ENCODE data around the gene EFCAB14. TPM values are rescaled to one million over a fixed set of nuclear protein-coding genes. Genes with fewer than 3 reads are reported as not detected.

The EFCAB14 gene
- total RNA-seq, 1 donor from 2014 or later, result 50.7 TPM

DNA sequence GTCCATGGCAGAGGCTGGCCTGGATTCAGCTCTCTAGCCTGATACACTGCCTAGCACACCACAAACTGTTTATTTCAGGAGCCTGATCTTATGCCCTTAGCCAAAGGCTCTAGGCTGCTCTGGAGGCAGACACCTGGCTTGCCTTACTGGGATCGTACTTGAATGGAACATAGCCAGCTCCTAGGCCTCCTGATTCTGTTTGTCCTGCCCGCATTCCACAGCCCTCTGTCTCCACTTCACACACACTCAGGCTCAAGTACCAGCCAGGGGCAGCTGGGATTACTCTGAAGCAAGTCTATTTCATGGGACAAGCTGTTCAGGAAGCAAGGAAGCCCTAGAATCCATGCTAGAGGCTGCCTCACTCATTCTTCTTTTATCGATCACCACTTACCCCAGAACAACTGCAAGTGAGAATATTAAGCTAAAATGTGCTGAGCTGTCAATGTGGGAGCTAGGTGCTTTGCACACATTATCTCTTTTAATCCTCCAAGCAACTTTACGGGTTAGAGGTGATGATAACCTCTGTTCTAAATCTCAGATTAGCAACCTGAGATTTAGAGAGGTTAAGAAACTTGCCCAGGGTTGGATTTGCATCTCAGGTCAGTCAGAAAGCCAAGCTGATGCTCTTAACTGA is 48.9 kb upstream of the EFCAB14 start:
- Histone ChIP-seq H3K4me2 (ENCODE audit: low read length) (no peak overlapping the region), H3K27ac (ENCODE audit: low read depth, low read length) (no peak overlapping the region), H4K20me1 (ENCODE audit: insufficient read depth, low read length) (no peaks in the 10 kb centered on the region), H3K4me1 (ENCODE audit: insufficient read depth, low read length) (no peaks in the 10 kb centered on the region), H3K4me3 (ENCODE audit: insufficient read depth, low read depth, low read length) (no peak overlapping the region), H3K27me3 (ENCODE audit: insufficient read depth, low read length) (no peaks in the 10 kb centered on the region), H2AFZ (ENCODE audit: low read depth, low read length) (no peak overlapping the region), H3K9ac (ENCODE audit: low read length) (no peak overlapping the region), H3K79me2 (ENCODE audit: insufficient read depth, low read length) (no peaks in the 10 kb centered on the region), H3K36me3 (ENCODE audit: insufficient read depth, low read length) (no peaks in the 10 kb centered on the region), H3K9me3 (ENCODE audit: insufficient read depth, low read depth, low read length) (peaks cover 18% of the 10 kb centered on the region)
- Mint-ChIP-seq H3K36me3 (ENCODE audit: low read depth, unreplicated experiment) (peaks cover 4% of the 10 kb centered on the region), H3K27ac (ENCODE audit: unreplicated experiment) (no peak overlapping the region), H3K4me1 (ENCODE audit: low read depth, unreplicated experiment) (no peaks in the 10 kb centered on the region), H3K9me3 (ENCODE audit: unreplicated experiment) (peaks cover 23% of the 10 kb centered on the region), H3K4me3 (ENCODE audit: unreplicated experiment) (no peak overlapping the region), H3K27me3 (ENCODE audit: low read depth, unreplicated experiment) (peaks cover 10% of the 10 kb centered on the region)
- no peak for DNase-seq (ENCODE audit: low read depth)
- FAIRE-seq, result no peak
- no peak for TF ChIP-seq EZH2 (IDR thresholded peaks at IDR 0.05; ENCODE audit: insufficient read depth, low read length)
- TF ChIP-seq, protein P1, sequence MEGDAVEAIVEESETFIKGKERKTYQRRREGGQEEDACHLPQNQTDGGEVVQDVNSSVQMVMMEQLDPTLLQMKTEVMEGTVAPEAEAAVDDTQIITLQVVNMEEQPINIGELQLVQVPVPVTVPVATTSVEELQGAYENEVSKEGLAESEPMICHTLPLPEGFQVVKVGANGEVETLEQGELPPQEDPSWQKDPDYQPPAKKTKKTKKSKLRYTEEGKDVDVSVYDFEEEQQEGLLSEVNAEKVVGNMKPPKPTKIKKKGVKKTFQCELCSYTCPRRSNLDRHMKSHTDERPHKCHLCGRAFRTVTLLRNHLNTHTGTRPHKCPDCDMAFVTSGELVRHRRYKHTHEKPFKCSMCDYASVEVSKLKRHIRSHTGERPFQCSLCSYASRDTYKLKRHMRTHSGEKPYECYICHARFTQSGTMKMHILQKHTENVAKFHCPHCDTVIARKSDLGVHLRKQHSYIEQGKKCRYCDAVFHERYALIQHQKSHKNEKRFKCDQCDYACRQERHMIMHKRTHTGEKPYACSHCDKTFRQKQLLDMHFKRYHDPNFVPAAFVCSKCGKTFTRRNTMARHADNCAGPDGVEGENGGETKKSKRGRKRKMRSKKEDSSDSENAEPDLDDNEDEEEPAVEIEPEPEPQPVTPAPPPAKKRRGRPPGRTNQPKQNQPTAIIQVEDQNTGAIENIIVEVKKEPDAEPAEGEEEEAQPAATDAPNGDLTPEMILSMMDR (IDR thresholded peaks at IDR 0.05; ENCODE audit: insufficient read depth, low read depth, low read length), result no peak

DNA sequence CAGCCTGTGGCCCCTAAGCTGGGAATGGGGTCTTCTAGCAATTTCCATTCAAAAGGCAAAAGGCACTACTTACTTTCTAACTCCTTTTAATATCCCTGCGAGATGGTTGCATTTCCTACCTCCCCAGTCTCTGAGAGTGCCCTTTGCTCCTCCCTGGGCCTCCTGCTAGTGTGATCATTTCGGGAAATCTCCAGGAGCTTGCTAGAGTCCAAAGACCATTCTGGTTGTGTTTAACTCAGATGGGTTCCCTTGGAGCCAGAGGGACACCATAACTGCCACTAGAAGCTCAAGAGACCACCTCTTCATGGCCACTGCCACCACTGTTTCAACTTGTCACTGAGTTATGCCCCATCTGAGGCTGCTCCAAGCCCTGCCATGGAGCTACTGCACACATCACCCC is 45.5 kb upstream of the EFCAB14 start:
- Histone ChIP-seq H3K27ac (ENCODE audit: low read depth, low read length) (no peak overlapping the region), H3K9me3 (ENCODE audit: insufficient read depth, low read depth, low read length) (peaks cover 5% of the 10 kb centered on the region), H3K4me1 (ENCODE audit: insufficient read depth, low read length) (no peaks in the 10 kb centered on the region), H3K36me3 (ENCODE audit: insufficient read depth, low read length) (no peaks in the 10 kb centered on the region), H3K4me3 (ENCODE audit: insufficient read depth, low read depth, low read length) (no peak overlapping the region), H3K4me2 (ENCODE audit: low read length) (no peak overlapping the region), H3K27me3 (ENCODE audit: insufficient read depth, low read length) (no peaks in the 10 kb centered on the region), H2AFZ (ENCODE audit: low read depth, low read length) (no peak overlapping the region), H3K79me2 (ENCODE audit: insufficient read depth, low read length) (no peaks in the 10 kb centered on the region), H4K20me1 (ENCODE audit: insufficient read depth, low read length) (no peaks in the 10 kb centered on the region), H3K9ac (ENCODE audit: low read length) (no peak overlapping the region)
- FAIRE-seq, result no peak
- no peak overlapping the region for H3K27ac Mint-ChIP-seq (ENCODE audit: unreplicated experiment)
- TF ChIP-seq EZH2 (IDR thresholded peaks at IDR 0.05; ENCODE audit: insufficient read depth, low read length), result no peak
- TF ChIP-seq, protein P1 (IDR thresholded peaks at IDR 0.05; ENCODE audit: insufficient read depth, low read depth, low read length), result no peak
- H3K9me3 Mint-ChIP-seq (ENCODE audit: unreplicated experiment), result peaks cover 9% of the 10 kb centered on the region
- no peak overlapping the region for H3K4me3 Mint-ChIP-seq (ENCODE audit: unreplicated experiment)
- no peak for DNase-seq (ENCODE audit: low read depth)
- H3K36me3 Mint-ChIP-seq (ENCODE audit: low read depth, unreplicated experiment), result no peaks in the 10 kb centered on the region
- peaks cover 11% of the 10 kb centered on the region for H3K27me3 Mint-ChIP-seq (ENCODE audit: low read depth, unreplicated experiment)
- no peaks in the 10 kb centered on the region for H3K4me1 Mint-ChIP-seq (ENCODE audit: low read depth, unreplicated experiment)

DNA sequence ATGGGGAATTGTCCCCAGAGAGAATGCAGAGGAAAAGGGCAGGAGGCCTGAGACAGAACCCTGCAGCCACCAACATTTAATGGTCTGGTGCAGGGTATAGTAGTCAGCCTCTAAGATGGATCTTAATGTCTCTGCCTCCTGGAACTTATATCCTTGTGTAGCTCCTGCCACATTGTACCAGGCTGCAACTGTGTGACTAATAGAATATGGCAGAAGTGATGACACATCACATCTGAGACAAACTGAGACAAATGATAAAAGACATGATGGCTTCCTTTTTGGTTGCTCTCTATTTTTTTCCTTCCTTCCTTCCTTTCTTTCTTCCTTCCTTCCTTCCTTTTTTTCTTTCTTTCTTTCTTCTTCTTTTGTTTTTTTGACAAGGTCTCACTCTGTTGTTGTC is 42.8 kb upstream of the EFCAB14 start:
- H3K9me3 Mint-ChIP-seq (ENCODE audit: unreplicated experiment), result peaks cover 9% of the 10 kb centered on the region
- Histone ChIP-seq H2AFZ (ENCODE audit: low read depth, low read length) (no peak overlapping the region), H3K79me2 (ENCODE audit: insufficient read depth, low read length) (no peaks in the 10 kb centered on the region), H3K4me3 (ENCODE audit: insufficient read depth, low read depth, low read length) (no peak overlapping the region), H3K9ac (ENCODE audit: low read length) (no peak overlapping the region), H4K20me1 (ENCODE audit: insufficient read depth, low read length) (no peaks in the 10 kb centered on the region), H3K4me1 (ENCODE audit: insufficient read depth, low read length) (no peaks in the 10 kb centered on the region), H3K9me3 (ENCODE audit: insufficient read depth, low read depth, low read length) (no peaks in the 10 kb centered on the region), H3K4me2 (ENCODE audit: low read length) (no peak overlapping the region), H3K27me3 (ENCODE audit: insufficient read depth, low read length) (no peaks in the 10 kb centered on the region), H3K27ac (ENCODE audit: low read depth, low read length) (no peak overlapping the region), H3K36me3 (ENCODE audit: insufficient read depth, low read length) (no peaks in the 10 kb centered on the region)
- H3K27ac Mint-ChIP-seq (ENCODE audit: unreplicated experiment), result no peak overlapping the region
- DNase-seq (ENCODE audit: low read depth) (no peak), FAIRE-seq (no peak)
- TF ChIP-seq EZH2 (IDR thresholded peaks at IDR 0.05; ENCODE audit: insufficient read depth, low read length), result no peak
- TF ChIP-seq, protein P1 (IDR thresholded peaks at IDR 0.05; ENCODE audit: insufficient read depth, low read depth, low read length), result no peak
- peaks cover 15% of the 10 kb centered on the region for H3K4me1 Mint-ChIP-seq (ENCODE audit: low read depth, unreplicated experiment)
- no peak overlapping the region for H3K4me3 Mint-ChIP-seq (ENCODE audit: unreplicated experiment)
- H3K36me3 Mint-ChIP-seq (ENCODE audit: low read depth, unreplicated experiment), result no peaks in the 10 kb centered on the region
- H3K27me3 Mint-ChIP-seq (ENCODE audit: low read depth, unreplicated experiment), result peaks cover 11% of the 10 kb centered on the region
